ENCODE results near the gene NPHS1. TPM values are rescaled to one million over a fixed set of nuclear protein-coding genes. Genes with fewer than 3 reads are reported as not detected.

The NPHS1 gene
- total and polyA plus RNA-seq, 2 experiments from 2014 or later: 0.37 to 1.1 TPM

DNA sequence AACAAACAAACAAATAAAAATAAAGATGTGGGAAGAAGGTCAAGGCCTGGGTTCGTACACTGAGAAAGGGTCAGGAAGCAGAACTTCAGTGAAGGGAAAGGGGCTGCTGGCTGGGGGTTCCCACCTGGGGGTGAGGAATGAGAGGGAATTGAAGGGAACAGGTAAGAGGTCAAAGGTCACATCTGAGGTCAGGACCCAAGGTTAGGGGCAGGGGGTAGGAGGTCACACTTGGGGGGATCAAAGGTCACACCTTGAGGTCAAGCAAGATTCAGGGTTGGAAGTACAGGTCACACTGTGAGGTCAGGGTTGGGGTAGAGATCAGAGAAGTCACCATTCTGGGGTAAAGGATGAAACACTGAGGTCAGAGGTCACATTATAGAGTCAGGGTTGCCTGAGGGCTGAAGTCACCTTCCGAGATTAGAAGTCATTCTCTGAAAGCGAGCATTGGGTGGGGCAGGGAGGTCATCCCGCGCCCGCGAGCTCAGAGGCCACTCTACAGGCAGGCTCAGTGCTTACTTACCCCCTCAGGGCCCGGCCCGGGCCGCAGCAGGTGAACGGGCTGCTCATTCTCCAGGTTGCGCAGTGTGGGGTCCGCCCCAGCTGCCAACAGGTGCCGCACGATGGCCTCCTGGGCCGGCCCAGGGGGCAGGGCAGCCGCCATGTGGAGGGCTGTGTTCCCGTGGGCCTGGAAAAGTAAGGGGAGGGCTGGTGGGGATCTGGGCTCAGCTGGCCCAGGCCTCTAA, 37.2 kb upstream of the NPHS1 start:
- TF ChIP-seq, protein P1, sequence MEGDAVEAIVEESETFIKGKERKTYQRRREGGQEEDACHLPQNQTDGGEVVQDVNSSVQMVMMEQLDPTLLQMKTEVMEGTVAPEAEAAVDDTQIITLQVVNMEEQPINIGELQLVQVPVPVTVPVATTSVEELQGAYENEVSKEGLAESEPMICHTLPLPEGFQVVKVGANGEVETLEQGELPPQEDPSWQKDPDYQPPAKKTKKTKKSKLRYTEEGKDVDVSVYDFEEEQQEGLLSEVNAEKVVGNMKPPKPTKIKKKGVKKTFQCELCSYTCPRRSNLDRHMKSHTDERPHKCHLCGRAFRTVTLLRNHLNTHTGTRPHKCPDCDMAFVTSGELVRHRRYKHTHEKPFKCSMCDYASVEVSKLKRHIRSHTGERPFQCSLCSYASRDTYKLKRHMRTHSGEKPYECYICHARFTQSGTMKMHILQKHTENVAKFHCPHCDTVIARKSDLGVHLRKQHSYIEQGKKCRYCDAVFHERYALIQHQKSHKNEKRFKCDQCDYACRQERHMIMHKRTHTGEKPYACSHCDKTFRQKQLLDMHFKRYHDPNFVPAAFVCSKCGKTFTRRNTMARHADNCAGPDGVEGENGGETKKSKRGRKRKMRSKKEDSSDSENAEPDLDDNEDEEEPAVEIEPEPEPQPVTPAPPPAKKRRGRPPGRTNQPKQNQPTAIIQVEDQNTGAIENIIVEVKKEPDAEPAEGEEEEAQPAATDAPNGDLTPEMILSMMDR (IDR thresholded peaks at IDR 0.05; ENCODE audit: low read depth, low read length): no peak

GRCh38 chr19:35888398-35888797, 36.1 kb upstream of the NPHS1 start:
- Histone ChIP-seq H3K27ac (no peak overlapping the region), H3K4me1 (ENCODE audit: low read depth) (no peaks in the 10 kb centered on the region), H3K4me3 (no peak overlapping the region), H3K9me3 (ENCODE audit: low read depth) (no peaks in the 10 kb centered on the region), H3K36me3 (peaks cover 11% of the 10 kb centered on the region), H3K27me3 (no peaks in the 10 kb centered on the region)
- no peak for DNase-seq (ENCODE audit: low read depth in 1 of 2, low spot score in 1 of 2)
- TF ChIP-seq, protein P1 (IDR thresholded peaks at IDR 0.05; ENCODE audit: low read depth, low read length): no peak

More for the DNA sequence above, 37.2 kb upstream of the NPHS1 start:
- H3K9me3 ChIP-seq (ENCODE audit: low read depth): no peaks in the 10 kb centered on the region
- no peak for DNase-seq (ENCODE audit: low read depth in 1 of 2, low spot score in 1 of 2)
- peaks cover 14% of the 10 kb centered on the region for H3K36me3 ChIP-seq
- H3K4me1 ChIP-seq (ENCODE audit: low read depth): no peaks in the 10 kb centered on the region
- no peaks in the 10 kb centered on the region for H3K27me3 ChIP-seq
- no peak overlapping the region for H3K4me3 ChIP-seq
- H3K27ac ChIP-seq: no peak overlapping the region

DNA sequence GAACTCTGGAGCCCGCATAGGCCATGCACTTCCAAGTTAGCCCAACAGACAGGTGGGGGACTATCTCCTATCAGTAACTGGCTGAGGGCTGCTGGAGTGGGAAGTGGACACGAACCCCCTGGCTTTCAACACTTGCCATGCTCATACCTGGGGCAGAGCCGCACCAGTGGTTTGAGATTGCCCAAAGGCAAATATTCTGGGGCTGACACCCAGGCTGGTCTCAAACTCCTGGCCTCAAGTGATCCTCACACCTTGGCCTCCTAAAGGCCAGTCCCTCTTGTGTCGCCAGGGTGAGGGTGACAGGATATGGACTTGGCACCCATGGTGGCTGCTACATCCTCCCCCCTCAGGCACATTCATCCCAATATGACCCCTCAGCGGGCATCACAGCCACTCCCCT, 34.9 kb upstream of the NPHS1 start:
- no peaks in the 10 kb centered on the region for H3K4me1 ChIP-seq (ENCODE audit: low read depth)
- H3K27me3 ChIP-seq: no peaks in the 10 kb centered on the region
- H3K4me3 ChIP-seq: no peak overlapping the region
- TF ChIP-seq, protein P1 (IDR thresholded peaks at IDR 0.05; ENCODE audit: low read depth, low read length): no peak
- H3K9me3 ChIP-seq (ENCODE audit: low read depth): no peaks in the 10 kb centered on the region
- H3K36me3 ChIP-seq: peaks cover 11% of the 10 kb centered on the region
- H3K27ac ChIP-seq: no peak overlapping the region
- no peak for DNase-seq (ENCODE audit: low read depth in 1 of 2, low spot score in 1 of 2)

DNA sequence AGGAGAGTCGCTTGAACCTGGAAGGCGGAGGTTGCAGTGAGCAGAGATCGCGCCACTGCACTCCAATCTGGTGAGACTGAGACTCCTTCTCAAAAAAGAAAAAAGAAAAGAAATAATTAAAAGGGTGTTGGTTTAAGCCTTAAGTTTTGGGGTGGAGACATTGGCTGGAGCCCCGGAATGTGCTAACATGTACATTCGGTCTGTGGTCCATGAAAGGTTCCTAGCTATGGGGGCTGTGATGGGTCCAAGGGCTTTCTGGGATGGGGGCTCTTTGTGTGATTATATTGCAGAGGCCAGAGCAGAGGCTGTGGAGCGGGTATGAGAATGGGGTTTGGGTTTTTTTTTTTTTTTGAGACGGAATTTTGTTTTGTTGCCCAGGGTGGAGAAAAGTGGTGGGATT, 33.6 kb upstream of the NPHS1 start:
- Histone ChIP-seq H3K4me3 (no peak overlapping the region), H3K36me3 (peaks cover 11% of the 10 kb centered on the region), H3K9me3 (ENCODE audit: low read depth) (no peaks in the 10 kb centered on the region), H3K27me3 (no peaks in the 10 kb centered on the region), H3K4me1 (ENCODE audit: low read depth) (no peaks in the 10 kb centered on the region), H3K27ac (no peak overlapping the region)
- TF ChIP-seq, protein P1 (IDR thresholded peaks at IDR 0.05; ENCODE audit: low read depth, low read length): no peak
- DNase-seq (ENCODE audit: low read depth in 1 of 2, low spot score in 1 of 2): no peak

- DNase-seq (ENCODE audit: low read depth in 1 of 2, low spot score in 1 of 2): no peak
- Histone ChIP-seq H3K9me3 (ENCODE audit: low read depth) (no peaks in the 10 kb centered on the region), H3K27ac (no peak overlapping the region), H3K27me3 (no peaks in the 10 kb centered on the region), H3K4me3 (no peak overlapping the region), H3K4me1 (ENCODE audit: low read depth) (no peaks in the 10 kb centered on the region), H3K36me3 (peaks cover 11% of the 10 kb centered on the region)
- TF ChIP-seq, protein P1 (IDR thresholded peaks at IDR 0.05; ENCODE audit: low read depth, low read length): no peak
Measured at GRCh38 chr19:35885225-35885738, 33.0 kb upstream of the NPHS1 start.

Data from cardiac muscle cell (in vitro differentiated cells and primary cell).